Measurements from ENCODE around the gene ZNF559.
"Not testable (repeated sequence)": the region's sequence is repeated elsewhere in the genome, so short reads cannot be mapped to it uniquely, and the experiment has no call there.

GRCh38 chr19:9283485-9283884 is 40.5 kb upstream of the ZNF559 start:
- TF ChIP-seq CTCF (IDR thresholded peaks at IDR 0.05); EZH2 (IDR thresholded peaks at IDR 0.05; ENCODE audit: borderline replicate concordance, insufficient read depth, low read depth, low read length, poor library complexity, severe bottlenecking): not testable (repeated sequence)

Data from B cell (primary cell).